ENCODE data around the gene NPAS3.

NPAS3 gene

GRCh38 chr14:33191855-33192254 lies 253.2 kb downstream of the NPAS3 start:
- DNase-seq: no peak

DNA sequence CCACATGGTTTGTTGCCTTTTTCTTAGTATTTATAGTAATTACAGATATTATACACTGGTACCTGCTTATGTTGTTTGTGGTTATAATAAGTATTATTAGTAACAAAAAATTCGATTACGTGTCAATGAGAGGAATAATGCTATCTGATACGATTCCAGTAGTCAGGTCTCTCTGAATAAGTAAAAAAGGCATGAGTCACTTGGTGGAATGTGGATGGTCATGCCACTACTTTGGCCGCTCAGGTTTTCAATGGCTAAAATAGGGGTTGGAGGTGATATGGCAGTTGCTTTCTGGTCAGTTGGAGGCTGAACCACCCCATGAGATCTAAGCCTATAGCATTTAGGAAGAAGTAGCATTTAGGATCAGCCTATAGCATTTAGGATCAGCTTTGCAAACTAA lies 255.9 kb downstream of the NPAS3 start:
- no peak for DNase-seq

DNA sequence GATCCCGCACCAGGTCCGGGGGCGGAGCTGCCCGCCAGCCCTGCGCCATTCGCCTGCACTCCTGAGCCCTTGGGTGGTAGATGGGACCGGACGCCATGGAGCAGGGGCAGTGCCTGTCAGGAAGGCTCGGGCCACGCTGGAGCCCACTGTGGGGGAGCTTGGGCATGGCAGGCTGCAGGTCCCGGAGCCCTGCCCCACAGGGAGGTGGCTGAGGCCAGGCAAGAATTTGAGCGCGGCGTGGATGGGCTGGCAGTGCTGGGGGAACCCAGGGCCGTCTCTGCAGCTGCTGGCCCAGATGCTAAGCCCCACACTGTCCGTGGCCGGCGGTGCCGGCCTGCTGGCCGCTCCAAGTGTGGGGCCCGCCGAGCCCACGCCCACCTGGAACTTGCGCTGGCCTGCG lies 260.0 kb downstream of the NPAS3 start:
- no peak for DNase-seq

- no peak for DNase-seq
Observed at GRCh38 chr14:33201116-33201515, 262.4 kb downstream of the NPAS3 start.

- no peak for DNase-seq
Observed at GRCh38 chr14:33206981-33207380, 268.3 kb downstream of the NPAS3 start.

DNA sequence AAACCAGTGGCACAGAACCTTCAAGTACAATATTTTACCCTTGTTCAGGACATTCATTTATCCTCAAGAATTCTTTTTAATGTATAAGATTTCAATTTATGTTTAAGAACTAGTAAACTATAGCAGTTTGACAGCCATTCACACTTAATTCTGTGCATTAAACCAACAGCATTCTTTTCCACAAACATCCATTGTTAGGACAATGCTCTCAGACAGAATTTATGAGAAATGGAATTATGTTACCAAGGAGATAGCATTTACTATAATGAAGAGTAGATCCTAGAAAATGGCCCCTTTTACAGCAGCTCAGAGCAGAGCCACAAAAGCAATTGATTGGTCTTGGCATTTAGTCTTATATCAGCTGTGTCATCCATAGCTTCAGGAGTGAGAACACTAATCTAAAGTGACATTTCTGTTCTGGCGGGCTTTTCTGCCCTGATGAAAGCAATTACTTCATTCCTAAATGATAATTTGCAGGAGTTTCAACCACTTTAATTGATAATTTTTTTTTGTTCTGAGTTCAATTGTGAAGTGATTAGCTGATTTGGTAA lies 268.9 kb downstream of the NPAS3 start:
- DNase-seq: no peak

- no peak for DNase-seq
Observed at GRCh38 chr14:33210311-33210710, 271.6 kb downstream of the NPAS3 start.

DNA sequence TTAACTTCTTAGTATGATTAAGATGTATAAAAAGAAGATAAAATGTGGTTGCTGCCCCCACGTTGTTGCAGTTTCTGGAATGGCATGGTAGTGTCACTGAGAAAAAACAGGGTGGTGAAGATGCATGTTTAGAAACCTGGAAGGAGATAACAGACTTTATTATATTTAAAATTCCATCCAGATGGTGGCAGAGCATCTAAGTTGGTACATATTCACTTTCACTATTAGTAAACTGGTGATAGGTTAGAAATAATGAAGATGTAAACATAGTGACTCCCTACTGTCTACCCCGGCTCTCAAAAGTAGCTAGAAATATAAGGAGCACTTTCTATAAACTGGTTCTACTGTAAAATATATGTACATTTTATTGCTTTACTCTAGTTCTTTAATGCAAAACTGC lies 279.3 kb downstream of the NPAS3 start:
- no peak for DNase-seq

DNA sequence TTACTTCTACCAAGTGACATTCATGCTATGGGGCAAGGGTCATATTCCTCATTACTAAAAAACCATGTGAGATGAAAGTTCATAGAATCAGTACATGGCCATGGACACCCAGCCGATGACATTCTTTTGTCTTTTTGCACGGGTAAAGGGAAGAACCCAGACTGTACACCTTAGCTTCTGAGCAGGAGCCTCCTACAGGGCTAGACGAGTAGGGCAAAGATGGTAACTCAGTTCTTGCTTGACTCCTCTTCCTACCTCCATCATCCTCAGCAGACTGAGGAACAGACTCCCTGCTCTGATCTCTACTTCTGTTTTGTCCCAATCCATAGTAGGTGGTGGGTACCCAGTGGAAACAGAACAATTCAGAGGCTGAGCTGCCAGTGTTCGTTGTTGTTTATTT lies 281.3 kb downstream of the NPAS3 start:
- no peak for DNase-seq

DNA sequence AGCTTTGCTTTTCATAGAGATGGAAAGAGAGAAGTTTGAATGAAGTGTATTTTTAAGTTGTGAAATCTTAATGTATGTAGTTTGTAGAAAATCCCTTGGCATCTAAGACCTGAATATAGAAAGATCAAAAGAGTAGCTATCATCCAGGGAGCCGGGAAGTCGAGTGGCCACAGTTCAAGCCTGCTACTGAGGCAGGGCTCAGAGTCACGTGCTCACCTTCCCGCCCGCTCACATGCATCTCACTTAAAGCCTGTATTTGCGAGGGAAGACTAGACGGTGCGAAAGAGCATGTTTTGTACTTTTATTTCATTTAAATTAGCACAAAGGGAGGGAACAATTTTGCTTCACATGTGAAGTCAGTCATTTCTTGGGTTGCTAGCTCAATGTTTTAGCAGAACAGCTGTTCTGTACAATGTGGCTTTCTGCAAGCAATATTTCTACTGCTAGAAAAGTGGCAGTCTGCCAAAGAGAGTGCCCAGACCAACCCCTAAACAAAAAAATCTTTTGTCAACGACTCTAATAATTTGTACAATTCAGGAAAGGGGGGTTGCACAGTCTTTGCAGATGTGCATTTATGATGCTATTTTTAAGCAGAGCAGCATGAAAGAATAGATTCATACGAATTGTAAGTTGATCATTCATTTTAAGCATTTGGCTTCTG lies 290.7 kb downstream of the NPAS3 start:
- no peak for DNase-seq

DNA sequence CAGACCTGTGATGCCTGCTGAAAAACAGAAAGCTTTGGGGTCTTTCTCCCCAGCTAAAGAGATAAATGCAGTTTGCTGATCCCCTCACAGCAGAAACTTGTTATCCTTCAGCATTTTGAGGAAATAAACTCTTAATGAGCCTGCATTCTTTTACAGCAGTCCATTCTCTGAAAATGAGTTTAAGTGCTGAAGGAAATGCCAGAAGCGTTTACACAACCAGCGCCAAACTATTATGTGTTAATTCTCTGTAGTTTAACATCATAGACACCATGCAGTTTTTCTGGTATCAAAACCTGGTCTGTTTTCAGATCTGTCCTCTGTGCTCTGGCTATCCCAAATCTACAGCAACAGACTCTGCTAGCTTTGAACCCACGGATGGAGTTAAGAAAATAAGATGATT lies 291.3 kb downstream of the NPAS3 start:
- DNase-seq: no peak

- DNase-seq: no peak
Observed at GRCh38 chr14:33232031-33232430, 293.4 kb downstream of the NPAS3 start.

DNA sequence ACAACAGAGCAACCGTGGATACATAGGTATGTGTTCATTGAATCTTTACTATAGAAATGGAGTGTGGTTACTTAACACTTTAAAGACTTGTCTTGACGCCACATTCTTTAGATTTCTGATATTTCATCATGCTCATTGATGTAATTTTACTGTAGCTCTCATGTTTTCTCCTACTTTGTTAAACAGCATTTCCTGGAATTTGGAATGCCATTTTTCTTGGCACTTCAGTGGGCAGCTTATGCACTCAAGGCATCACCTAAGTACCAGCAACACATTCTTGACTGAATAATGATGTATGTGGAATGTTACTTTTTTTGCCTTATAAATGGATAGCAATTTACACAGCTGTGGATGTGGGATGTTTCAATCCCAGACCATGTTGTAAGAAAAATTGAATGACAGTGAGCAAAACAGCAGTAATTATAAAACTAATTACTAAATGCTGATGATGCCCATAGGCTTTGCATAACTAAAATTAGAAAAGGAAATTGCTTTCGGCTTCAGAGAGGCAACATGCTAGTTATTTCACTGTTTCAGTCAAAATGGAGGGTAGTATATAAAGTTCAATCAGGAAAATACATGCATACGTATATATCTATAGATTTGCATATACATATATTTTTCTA lies 298.5 kb downstream of the NPAS3 start:
- no peak for DNase-seq

DNA sequence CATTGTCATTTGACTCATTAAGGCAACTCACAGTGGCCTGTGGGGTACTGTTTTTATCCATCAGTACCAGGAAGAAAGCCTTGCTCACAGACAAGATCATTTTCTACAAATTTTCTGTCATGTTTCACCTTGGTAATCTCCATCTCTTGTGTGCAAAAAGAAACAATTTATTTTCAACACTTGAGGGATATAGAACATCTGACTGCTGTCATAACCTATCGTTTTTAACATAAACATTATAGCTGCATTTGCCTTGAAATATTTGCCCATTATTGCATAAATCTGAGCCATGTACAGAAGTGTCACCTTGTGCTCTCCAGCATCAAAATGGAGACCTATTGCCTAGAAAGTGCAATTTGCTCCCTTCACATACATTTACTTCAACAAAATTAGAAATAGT lies 300.8 kb downstream of the NPAS3 start:
- DNase-seq: no peak

GRCh38 chr14:33240466-33240865 lies 301.8 kb downstream of the NPAS3 start:
- no peak for DNase-seq

DNA sequence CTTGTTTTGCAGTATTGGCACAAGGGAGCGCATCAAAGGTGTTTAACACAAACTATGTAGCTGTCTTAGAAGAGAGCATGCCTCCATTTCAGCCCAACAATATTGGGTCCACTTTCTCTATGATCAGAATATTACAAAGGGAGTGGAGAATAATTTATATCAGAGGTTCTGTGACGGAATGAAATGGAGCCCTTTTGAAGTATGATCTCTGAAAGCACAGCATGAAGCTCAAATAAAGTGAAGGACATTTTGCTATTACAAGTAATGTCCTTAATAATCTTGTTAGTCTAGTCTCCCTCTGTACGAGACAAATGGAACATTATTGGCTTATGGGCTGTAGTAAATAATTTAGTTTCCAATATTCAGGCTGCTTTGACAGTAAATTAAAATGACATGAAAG lies 302.7 kb downstream of the NPAS3 start:
- DNase-seq: no peak

DNA sequence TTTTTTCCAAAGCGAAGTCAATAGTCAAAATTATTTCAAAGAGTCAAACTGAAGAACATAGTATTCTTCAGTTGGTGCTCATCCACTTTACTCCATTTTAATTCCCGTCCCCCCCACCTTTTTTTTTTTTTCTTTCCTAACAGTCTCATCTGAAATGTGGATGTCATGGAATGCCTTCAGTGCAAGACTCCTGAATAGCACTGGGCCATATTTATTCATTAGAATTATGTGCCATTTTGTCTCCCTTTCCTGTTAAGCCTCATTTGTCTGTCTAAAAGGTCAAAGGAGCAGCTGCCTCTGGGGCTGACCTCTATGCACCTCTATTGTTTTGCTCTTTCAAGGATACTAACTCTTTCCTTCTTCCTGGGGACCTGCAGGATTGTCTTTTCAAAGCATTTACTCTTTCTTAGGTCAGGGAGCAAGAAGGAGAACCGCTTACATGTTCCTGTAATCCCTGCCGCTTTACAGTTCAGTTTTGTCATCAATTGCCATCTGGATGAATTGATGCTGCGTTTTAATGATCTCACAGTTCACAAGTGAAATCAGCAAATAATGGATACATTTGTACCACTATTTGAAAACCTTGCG lies 310.6 kb downstream of the NPAS3 start:
- DNase-seq: no peak

DNA sequence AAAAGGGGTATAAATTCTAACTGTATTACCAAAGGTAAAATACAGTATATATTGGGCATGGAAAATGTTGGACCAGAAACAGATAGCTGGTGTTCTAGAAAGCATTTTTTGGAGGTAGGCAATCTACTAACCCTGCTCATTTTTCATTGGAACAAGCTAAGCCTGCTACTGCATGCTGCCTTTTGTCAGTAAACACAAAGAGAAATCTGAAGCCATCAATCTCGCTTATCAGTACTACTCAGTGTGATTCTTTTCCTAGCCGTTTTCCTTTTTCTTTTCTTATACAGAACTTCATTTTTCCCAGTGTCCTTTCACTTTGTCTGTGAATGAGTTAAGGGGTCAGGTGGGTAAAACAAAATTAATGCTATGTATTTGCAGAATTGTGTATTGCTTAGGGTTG lies 312.3 kb downstream of the NPAS3 start:
- DNase-seq: no peak

- no peak for DNase-seq
Observed at GRCh38 chr14:33254342-33254741, 315.7 kb downstream of the NPAS3 start.

GRCh38 chr14:33254861-33255395 lies 316.2 kb downstream of the NPAS3 start:
- no peak for DNase-seq

DNA sequence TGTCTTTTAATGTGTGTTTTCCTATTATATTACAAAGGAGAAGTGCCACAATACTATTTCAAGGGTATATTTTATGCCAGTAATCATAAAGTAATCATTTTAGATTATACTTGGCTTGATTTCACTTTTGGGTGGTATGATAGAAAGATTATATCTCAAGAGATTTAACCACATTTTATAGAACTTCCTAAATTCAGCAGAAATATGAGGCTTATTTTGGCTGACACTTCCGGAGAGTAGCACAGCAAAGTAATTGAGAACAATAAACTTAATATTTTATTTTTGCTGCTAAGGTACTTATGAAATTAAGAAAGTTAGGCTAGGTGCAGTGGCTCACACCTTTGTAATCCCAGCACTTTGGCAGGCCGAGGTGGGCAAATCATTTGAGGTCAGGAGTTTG lies 319.1 kb downstream of the NPAS3 start:
- DNase-seq: no peak

GRCh38 chr14:33259764-33260163 lies 321.1 kb downstream of the NPAS3 start:
- DNase-seq: no peak

DNA sequence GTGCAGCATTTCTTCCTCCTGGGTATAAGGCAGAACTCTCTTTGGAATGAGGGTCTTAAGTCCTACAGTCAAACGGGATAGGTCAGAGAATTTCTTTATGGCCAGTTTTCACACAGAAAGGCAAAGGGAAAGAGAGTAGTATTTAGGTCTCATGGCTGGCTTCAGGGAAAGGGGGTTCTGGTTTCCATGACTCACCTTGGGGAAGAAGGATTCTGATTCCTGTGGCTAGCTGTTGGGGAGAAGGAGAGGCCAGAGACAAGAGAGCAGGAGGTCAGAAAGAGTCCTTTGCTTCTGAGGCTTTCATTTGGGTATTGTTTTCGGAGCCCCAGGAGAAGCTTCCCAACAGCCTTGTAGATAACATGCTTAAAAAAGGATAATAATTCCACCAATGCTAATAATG lies 332.5 kb downstream of the NPAS3 start:
- no peak for DNase-seq

- DNase-seq: no peak
Observed at GRCh38 chr14:33271891-33272290, 333.2 kb downstream of the NPAS3 start.
